NCI-H526 (cell line): Measurements from ENCODE around the gene SVOP.
"Not testable (repeated sequence)": the region's sequence is repeated elsewhere in the genome, so short reads cannot be mapped to it uniquely, and the experiment has no call there.

ENCODE experiments used
- DNase-seq, 2 experiments: peaks; one replicate each; lab custom pipeline; 2025; lab: John Stamatoyannopoulos, UW

Gene SVOP, protein sequence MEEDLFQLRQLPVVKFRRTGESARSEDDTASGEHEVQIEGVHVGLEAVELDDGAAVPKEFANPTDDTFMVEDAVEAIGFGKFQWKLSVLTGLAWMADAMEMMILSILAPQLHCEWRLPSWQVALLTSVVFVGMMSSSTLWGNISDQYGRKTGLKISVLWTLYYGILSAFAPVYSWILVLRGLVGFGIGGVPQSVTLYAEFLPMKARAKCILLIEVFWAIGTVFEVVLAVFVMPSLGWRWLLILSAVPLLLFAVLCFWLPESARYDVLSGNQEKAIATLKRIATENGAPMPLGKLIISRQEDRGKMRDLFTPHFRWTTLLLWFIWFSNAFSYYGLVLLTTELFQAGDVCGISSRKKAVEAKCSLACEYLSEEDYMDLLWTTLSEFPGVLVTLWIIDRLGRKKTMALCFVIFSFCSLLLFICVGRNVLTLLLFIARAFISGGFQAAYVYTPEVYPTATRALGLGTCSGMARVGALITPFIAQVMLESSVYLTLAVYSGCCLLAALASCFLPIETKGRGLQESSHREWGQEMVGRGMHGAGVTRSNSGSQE

DNA sequence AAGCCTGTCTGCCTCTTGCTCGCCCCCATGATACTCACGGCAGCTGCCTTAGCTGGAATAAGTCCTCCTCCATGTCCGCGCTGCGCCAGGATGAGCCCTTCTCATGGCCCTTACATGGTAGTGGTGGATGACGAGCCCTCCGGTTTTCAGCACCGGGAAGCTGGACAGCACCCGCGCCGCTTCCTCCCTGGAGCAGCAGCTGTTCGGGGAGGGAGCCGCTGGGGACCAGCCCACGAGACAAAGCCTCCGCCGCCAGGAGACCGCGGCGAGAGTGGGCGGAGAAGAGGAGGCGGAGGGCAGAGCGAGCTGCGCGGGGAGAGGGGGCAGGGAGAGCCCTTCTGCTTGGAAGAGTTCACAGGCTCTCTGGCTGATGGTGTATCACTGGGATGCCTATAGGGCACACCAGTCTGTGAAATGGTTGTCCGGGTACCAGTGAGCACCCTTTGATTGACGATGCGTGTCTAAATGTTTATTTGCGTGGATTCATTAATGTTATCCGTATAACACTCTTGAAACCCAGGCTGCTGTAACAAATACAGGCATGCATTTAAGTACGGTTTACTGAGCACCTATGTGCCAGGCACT lies at the start of gene SVOP:
Gene SVOP (minus strand): TSS at position 273 of the 585 bp plus-strand sequence. CDS start 200 bp downstream, at position 73.
- peak; percentile 67 to 90 for DNase-seq

DNA sequence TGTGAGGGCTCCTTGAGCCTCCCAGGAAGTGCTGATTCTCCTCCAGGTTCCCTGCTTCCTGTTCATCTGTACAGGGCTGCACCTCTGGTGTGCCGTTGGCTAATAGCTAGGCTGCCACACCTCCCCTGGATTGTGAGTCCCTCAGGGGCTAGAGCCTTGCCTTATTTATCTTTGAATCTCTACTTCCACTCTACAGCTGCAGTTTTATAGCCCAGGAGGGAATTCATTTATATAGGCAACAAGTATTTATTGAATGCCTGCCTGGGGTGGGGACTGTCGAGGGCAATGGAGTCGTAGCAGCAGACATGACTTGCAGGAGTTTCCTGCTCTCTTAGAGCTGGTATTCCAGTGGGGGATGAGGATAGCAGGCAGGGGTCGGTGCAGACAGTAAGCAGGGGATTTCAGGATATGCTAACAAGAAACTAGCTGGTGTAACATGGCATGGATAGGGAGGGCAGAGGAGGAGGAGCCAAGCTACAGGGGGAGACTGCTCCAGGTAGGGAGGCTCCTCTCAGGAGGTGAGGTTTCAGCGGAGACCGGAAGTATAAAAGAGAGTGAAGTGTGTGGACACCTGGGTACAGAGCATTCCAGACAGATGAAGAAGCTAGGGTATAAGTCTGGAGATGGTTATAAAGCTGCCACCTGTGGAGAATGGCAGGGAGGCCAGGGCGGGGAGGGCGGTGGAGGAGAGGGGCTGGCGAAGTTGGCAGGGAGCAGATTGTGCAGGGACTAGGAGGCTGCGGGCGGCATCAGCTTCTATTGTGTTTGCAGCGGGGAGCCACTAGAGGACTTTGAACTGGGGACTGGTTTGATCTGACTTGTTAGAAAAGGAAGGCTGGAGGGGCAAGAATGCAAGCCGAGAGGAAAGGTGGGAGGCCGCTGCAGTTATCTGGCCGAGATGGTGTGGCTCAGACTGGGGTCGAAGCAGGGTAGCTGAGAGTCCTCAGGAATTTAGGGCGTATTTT lies 48.7 kb upstream of the SVOP start:
- DNase-seq, result peak; percentile 2 to 14

DNA sequence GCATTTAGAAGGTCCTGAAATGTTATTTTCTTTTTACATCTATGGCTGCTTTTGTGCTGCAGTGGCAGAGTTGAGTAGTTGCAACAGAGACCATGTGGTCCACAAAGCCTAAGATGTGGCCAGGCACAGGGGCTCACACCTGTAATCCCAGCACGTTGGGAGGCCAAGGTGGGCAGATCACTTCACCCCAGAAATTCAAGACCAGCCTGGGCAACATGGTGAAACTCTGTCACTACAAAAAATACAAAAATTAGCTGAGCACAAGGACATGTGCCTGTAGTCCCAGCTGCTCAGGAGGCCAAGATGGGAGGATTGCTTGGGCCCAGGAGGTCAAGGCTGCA lies 45.0 kb upstream of the SVOP start:
- DNase-seq, result no peak

DNA sequence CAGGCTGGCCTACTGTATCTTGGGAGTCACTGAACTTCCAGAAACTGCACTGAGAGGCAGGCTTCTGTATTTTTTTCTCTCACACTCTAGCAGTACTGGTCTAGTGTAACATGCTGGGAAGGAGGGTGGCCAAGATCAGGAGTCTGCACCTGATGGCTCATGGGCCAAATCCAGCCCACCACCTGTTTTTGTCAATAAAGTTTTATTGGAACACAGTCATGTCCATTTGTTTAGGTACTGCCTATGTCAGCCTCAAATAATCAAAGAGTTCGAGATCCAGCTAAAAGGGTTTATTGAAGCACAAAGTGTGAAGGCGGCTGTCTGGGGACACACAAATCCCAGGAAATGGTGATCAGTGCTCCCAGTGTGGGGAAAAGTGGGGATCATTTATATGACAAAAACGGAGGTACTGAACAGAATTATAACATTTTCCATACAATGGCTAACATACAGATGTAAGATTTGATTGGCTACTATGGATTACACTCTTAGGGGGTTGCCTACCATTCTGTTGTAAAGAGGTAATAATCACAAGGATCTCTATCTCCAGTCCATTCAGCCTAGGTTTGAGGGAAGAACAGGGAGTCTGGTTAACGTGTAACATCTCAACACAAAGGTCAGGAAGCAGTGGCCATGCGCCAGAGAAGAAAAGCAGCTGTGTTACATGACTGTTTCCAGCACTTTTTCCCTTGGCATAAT lies 44.4 kb upstream of the SVOP start:
- no peak for DNase-seq

DNA sequence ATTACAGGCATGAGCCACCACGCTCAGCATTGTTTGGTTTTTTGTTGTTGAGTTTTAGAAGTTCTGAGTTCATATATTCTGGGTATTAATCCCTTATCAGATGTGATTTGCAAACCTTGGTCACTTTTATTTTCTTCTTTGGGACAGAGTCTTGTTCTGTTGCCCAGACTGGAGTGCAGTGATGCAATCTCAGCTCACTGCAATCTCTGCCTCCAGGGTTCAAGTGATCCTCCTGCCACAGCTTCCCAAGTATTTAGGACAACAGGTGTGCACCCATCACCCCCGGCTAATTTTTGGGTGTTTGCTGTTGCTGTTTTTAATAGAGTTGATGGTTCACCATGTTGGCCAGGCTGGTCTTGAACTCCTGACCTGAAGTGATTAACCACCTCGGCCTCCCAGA lies 43.3 kb upstream of the SVOP start:
- DNase-seq, result no peak

DNA sequence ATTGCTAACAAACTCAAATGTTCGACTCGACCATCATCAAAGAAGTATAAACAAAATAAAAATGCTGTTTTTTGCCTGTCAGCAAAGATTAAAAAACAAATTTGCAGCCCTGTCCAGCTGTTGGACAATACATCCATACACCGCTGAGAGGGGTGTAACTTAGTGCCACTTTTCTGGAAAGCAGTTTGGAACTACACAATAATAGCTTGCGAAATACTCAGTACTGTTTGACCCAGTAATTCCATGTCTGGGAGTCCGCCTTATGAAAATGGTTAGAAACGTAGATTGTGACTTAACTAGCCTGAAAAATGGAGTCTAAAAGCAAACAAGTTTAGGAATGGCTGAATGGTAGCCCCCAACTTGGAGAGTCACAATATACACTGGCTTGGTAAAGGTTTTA lies 37.9 kb upstream of the SVOP start:
- no peak for DNase-seq

DNA sequence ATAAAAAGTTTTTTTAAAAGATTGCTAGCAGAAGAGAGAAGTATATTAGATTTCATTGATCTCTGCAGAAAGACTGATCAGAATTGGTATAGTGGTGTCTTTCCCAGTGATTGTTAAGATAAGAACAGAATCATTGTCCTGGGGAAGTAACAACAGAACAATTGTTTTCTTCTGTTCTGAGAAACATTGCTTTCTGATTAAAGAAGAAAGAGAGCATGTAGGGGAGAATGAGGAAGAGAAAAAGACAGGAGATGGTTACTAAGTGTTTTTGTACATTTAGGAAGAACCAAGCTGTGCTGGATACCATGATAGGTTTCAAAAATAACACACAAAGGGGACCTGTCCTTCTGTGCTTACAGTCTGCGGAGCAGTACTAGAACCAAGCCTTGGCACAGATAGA lies 36.5 kb upstream of the SVOP start:
- DNase-seq, result no peak

DNA sequence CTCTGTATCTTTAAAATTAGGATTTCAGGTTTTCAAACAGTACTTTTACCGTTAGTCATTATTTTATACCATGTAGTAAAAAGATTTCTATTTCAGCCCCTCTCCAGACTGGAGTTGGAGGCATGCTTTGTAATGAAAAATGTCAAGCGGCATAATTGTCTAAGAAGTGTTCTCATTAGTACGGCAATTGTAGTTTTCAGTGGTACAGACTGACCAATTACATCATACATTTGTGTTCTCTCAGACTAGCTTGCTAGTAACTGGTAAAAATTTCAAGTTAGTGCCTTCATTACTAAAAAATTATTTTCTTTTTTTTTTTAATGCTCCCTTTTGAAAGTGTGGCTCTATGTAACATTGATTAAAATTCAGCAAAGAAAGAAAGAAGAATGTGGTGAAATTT lies 36.0 kb upstream of the SVOP start:
- DNase-seq, result no peak

DNA sequence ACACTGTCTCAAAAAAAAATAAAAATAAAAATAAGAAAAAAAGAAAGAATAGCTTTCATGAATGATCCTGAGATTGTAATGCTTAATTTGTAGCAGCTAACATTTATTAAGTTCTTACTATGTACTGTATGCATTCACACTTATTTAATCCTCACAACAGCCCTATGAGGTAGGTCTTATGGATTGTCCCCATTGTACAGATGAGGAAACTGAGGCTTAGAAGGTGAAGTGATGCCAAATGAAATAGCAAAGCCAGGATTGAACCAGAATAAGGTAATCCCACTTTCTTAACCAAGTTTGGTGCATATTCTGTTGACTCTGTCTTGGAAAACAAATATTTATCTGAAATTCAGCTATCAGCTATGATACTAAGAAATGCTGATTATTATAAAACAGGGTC lies 33.7 kb upstream of the SVOP start:
- no peak for DNase-seq

DNA sequence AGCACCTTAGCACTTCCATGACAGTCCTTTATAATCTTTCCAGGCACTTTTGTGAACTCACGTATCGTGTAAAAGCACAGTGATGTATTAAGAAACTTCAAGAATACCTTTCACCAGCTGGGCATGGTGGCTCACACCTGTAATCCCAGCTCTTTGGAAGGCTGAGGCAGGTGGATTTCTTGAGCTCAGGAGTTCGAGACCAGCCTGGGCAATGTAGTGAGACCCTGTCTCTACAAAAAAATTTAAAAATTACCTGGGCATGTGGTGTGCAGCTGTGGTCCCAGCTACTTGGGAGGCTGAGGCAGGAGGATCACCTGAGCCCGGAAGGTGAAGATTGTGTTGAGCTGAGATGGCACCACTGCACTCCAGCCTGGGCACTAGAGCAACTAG lies 33.3 kb upstream of the SVOP start:
- DNase-seq, result not testable (repeated sequence)

DNA sequence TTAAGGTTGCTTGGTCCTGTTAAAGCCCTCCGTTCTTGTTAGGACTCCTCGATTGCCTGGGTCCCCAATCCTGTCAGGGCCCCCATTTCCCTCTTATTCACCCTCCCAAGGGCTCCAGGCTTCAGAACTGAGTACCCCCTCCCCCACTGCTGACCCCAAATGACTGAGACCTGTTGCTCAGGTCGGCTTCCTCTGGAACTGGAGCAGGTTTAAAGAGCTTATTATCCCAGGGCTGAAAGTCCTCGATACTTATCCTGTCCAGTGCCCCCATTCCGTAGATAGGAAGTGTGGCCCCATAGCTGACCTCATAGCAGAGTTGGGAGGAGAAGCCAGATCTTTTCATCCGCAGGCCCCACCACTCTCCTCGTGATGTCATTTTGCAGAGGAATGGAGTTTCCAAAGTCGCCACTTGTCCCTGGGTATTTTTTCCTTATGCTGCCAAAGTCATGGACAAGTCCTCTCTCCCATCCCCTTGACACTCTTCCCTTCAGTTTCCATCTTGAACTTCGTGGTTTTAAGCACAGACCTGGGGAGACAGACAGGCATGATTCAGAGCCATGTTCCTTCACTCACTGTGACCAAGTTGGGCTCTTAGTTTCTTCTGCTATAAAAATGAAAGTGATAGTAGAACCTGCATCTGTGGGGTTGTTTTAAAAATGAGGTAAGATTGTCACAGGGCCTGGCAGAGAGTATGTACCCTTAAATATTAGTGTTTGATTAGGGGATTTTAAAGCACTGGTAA lies 32.7 kb upstream of the SVOP start:
- no peak for DNase-seq

DNA sequence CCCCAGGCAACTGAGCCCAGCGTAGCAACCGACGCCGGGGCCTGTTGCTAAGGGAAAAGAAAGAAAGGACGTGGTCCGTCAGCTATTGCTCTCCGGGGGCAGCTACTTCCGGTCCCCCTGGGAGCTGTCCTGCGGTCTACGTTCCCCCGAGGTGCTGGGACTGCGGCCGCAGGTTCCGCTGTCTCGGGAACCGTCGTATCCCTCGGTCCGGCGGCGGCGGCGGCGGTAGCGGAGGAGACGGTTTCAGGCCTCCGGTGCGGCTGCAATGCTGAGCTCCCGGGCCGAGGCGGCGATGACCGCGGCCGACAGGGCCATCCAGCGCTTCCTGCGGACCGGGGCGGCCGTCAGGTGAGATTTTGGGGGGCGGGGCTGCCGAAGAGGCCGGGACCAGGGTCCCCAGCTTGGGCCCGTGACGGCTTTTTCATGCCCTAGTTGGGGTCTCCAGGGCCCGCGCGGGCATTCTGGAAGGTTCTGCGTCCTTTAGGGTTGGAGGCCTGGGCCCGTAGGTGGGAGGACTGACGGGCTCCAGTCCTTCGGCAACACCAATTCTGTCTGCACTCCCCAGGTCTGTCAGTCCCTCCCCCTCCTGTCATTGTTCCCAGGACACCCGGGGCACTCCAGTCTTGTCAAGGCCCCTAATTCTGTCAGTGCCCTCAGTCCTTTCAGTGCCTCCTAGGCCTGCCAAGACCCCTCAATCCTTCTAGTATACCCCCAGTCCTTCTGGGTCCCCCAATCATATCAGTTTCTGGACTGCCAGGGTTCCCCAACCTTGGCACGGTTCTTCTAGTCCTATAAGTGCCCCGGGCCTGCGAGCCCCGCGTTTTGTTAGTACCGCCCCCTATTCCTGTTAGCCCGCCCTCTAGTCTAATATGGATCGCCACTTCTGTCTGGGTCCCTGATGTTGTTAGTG lies 31.8 kb upstream of the SVOP start, which contains the start of gene USP30:
Gene USP30 (plus strand): TSS at position 163 of the 910 bp plus-strand sequence. CDS start 103 bp downstream, at position 266.
- DNase-seq, result peak; percentile 84 to 95

DNA sequence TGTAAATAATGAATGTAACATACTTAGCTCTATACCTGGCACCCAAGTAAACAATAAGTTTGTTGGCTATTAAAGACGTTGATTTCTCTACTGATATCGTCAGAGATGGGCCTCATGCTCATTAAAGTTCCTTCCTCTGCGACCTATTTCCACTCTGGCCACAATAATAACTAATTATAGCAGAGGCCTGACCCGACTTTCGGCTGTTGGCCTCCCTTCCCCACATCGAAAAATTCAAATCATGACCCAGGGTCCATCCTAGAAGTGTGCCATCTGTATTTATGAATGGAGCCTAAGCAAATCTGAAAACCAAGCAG lies 31.2 kb upstream of the SVOP start:
- DNase-seq, result no peak

DNA sequence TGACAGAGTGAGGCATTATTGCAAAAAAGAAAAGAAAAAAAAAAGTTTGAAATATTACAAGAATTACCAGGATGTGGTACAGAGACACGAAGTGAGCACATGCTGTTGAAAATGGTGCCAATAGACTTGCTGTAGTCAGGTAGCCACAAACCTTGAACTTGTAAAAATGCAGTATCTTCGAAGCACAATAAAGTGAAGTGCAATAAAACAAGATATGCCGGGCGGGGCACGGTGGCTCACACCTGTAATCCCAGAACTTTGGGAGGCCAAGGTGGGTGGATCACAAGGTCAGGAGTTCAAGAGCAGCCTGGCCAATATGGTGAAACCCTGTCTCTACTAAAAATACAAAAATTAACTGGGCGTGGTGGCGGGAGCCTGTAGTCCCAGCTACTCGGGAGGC lies 28.9 kb upstream of the SVOP start:
- not testable (repeated sequence) for DNase-seq

DNA sequence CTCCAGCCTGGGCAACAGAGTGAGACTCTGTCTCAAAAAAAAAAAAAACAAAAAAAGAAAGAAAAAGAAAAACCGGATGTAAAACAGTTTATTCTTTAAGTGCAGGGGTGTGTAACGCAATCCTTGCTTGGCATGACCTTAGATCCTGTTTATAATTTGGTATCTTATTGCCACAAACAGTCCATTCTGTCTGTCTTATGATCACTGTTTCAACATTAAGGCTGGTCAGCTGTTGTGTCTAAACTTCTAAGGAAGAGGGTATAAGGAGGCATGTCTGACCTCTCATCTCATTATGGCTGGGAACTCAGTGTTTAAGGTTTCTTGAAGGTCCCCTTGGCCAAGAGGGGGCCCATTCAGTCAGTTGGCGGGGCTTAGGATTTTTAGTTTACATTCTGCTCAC lies 27.8 kb upstream of the SVOP start:
- DNase-seq, result not testable (repeated sequence)

DNA sequence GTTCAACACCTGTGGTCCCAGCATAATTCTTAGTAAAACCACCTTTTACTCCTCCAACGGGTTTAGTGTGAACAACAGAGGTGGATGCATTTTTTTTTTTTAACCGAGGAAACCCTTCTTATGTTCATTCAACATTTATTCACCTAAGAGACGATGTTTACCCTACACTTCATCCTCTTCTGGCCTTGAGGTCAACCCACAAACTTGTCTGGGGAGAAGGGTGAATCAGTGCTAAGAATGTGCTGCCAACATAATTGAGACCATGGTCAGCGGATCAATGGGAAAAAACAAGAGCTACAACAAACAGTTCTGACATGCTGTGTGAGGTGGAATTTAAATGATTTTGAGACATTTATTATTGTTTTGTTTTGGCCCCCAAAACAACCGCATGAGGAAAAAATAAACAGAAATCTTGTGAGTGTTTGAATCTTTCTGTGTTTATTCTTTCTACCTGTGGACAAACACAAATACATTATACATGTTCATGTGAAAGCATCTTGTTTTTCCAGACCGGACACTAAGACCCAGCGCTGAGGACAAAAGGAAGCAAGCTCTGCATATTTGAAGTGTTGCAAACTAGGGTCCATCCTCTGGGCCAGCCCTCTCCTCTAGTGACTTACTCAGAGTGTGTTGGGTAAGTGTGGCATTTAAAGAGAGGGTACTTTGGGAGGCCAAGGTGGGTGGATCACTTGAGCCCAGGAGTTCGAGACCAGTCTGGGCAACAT lies 26.4 kb upstream of the SVOP start:
- no peak for DNase-seq

DNA sequence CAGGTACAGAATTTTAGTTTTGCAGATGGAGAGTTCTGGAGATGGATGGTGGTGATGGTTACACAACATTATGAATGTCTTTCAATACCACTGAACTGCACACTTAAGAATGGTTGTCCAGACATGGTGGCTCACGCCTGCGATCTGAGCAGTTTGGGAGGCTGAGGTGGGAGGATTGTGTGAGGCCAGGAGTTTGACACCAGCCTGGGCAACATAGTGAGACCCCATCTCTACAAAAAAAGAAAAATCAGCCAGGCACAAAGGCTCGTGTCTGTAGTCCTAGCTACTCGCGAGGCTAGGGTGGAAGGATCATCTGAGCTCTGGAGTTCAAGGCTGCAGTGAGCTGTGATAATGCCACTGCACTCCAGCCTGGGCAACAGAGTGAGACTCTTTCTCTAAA lies 23.4 kb upstream of the SVOP start:
- no peak for DNase-seq

DNA sequence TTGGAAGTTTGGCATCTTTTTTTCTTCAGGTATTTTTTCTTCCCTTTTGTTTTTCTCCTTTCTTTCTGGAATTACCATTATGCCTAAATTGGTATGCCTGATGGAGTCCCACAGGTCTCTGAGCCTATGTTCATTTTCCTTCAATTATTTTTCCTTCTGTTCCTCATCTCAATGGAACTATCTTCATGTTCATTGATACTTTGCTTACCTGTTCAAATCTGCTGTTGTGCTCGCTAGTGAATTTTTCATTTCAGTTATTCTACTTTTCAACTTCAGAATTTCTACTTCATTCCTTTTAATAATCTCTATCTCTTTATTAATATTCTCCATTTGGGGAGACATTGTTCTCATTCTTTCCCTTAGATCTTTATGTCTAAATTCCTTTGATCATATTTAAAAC lies 16.1 kb upstream of the SVOP start:
- DNase-seq, result no peak
